ENCODE data around the gene SIDT1.

Gene SIDT1

GRCh38 chr3:113662824-113663223 lies 130.5 kb downstream of the SIDT1 start:
- no peak for TF ChIP-seq CTCF (IDR thresholded peaks at IDR 0.05; ENCODE audit: low read depth, low read length, missing control alignments)

GRCh38 chr3:113663324-113663750 lies 131.0 kb downstream of the SIDT1 start:
- H3K36me3 ChIP-seq (replicated peaks), result peaks cover 13% of the 10 kb centered on the region
- in situ Hi-C loops (cut with HindIII; ENCODE audit: low pct_ligation_motif_present, low sequenced_read_pairs), result no loop called here
- TF ChIP-seq CTCF (IDR thresholded peaks at IDR 0.05; ENCODE audit: low read depth, low read length, missing control alignments), result no peak

More at GRCh38 chr3:113662824-113663223, 130.5 kb downstream of the SIDT1 start:
- in situ Hi-C loops (cut with HindIII; ENCODE audit: low pct_ligation_motif_present, low sequenced_read_pairs), result no loop called here
- H3K27ac ChIP-seq, result no peak overlapping the region
- H3K27me3 ChIP-seq (replicated peaks), result no peaks in the 10 kb centered on the region
- H3K36me3 ChIP-seq (replicated peaks), result peaks cover 13% of the 10 kb centered on the region
- no peak overlapping the region for H3K4me3 ChIP-seq (ENCODE audit: low read depth, low read length)
- no peak for DNase-seq

GRCh38 chr3:113663761-113664160 lies 131.4 kb downstream of the SIDT1 start:
- peaks cover 13% of the 10 kb centered on the region for H3K36me3 ChIP-seq (replicated peaks)
- H3K4me3 ChIP-seq (ENCODE audit: low read depth, low read length), result no peak overlapping the region
- no peak for DNase-seq
- no peak overlapping the region for H3K27ac ChIP-seq
- H3K27me3 ChIP-seq (replicated peaks), result no peaks in the 10 kb centered on the region
- in situ Hi-C loops (cut with HindIII; ENCODE audit: low pct_ligation_motif_present, low sequenced_read_pairs), result no loop called here
- TF ChIP-seq CTCF (IDR thresholded peaks at IDR 0.05; ENCODE audit: low read depth, low read length, missing control alignments), result no peak

More at GRCh38 chr3:113663324-113663750, 131.0 kb downstream of the SIDT1 start:
- Histone ChIP-seq H3K27ac (no peak overlapping the region), H3K4me3 (ENCODE audit: low read depth, low read length) (no peak overlapping the region), H3K27me3 (replicated peaks) (no peaks in the 10 kb centered on the region)
- no peak for DNase-seq

DNA sequence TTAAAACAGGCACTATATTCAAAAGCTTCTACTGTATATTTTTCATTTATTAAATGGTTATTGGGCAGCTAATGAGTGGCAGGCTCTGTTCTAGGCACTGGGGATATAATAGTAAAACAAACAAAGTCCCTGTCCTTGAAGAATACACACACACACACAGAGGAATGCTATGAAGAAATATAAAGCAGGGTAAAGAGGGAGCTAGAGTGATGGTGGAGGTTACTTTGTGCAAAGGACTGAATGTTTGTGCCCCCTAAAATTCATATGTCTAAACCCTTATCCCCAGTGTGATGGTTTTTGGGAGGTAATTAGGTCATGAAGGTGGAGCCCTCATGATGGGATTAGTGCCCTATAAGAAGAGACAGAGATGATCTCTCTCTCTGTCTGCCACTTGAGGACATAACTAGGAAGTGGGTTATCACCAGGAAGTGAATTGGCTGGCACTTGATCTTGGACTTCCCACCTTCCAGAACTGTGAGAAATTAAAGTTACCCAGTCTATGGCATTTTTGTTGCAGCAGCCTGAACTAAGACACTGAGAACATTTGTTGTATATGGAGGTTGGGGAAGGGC lies 132.3 kb downstream of the SIDT1 start:
- no peaks in the 10 kb centered on the region for H3K27me3 ChIP-seq (replicated peaks)
- H3K36me3 ChIP-seq (replicated peaks), result peaks cover 11% of the 10 kb centered on the region
- DNase-seq, result no peak
- in situ Hi-C loops (cut with HindIII; ENCODE audit: low pct_ligation_motif_present, low sequenced_read_pairs), result no loop called here
- TF ChIP-seq CTCF (IDR thresholded peaks at IDR 0.05; ENCODE audit: low read depth, low read length, missing control alignments), result no peak
- H3K27ac ChIP-seq, result no peak overlapping the region
- H3K4me3 ChIP-seq (ENCODE audit: low read depth, low read length), result no peak overlapping the region

DNA sequence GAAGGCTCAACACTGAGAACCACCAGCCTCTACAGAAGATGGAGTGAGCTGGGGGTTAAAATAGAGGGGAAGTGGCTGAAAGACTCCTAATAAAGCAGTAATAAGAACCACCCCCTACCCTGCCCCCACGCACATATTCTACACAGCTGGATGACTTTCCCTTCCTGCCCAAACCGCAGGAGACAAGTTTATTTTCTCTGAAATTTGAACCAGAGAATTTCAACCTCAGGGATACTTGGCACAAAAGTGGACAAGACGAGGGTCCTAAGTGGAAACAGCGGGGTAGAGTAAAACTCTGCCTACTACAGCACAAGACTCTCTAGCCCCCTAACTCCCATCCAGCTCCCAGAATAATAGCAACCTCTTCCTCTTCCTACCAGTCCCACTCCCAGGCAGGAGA lies 135.7 kb downstream of the SIDT1 start:
- no peak for TF ChIP-seq CTCF (IDR thresholded peaks at IDR 0.05; ENCODE audit: low read depth, low read length, missing control alignments)
- in situ Hi-C loops (cut with HindIII; ENCODE audit: low pct_ligation_motif_present, low sequenced_read_pairs), result no loop called here

DNA sequence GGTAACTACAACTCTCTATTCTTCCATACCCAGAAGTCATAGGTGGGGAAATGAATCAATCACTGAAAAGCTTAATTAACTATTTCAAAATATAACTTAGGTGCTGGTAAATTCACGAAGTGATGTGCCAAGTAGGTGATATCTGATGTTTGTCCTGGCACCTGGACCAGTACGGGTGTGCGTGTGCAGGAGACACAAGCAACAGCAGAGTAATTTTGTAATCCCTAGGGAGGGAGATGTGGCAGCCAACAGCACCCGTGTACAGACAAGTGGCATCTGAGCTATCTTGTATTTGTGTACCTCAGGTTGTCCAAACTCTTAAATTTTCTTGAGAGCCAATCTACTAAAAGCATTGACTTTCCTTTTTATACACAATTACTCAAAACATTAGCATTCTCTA lies 141.2 kb downstream of the SIDT1 start:
- no peaks in the 10 kb centered on the region for H3K36me3 ChIP-seq (replicated peaks)
- H3K4me3 ChIP-seq (ENCODE audit: low read depth, low read length), result no peak overlapping the region
- DNase-seq, result no peak
- no peak overlapping the region for H3K27ac ChIP-seq
- TF ChIP-seq CTCF (IDR thresholded peaks at IDR 0.05; ENCODE audit: low read depth, low read length, missing control alignments), result no peak
- H3K27me3 ChIP-seq (replicated peaks), result no peaks in the 10 kb centered on the region
- in situ Hi-C loops (cut with HindIII; ENCODE audit: low pct_ligation_motif_present, low sequenced_read_pairs), result no loop called here

More for the DNA sequence above, 135.7 kb downstream of the SIDT1 start:
- H3K27ac ChIP-seq, result no peak overlapping the region
- no peaks in the 10 kb centered on the region for H3K36me3 ChIP-seq (replicated peaks)
- no peaks in the 10 kb centered on the region for H3K27me3 ChIP-seq (replicated peaks)
- DNase-seq, result peak; percentile 58
- no peak overlapping the region for H3K4me3 ChIP-seq (ENCODE audit: low read depth, low read length)

Measured in brain microvascular endothelial cell (primary cell).